ENCODE data around the gene POLR1G.
A peak's percentile ranks its signal among the peaks of the same experiment; 100 is the strongest.
"Not testable (repeated sequence)": the region's sequence is repeated elsewhere in the genome, so short reads cannot be mapped to it uniquely, and the experiment has no call there.

POLR1G gene

GRCh38 chr19:45421947-45422498 lies 15.6 kb downstream of the POLR1G start:
- DNase-seq (ENCODE audit: low spot score) = no peak

- DNase-seq (ENCODE audit: low spot score) = peak; percentile 1
These were observed 16.7 kb downstream of the POLR1G start for GRCh38 chr19:45423033-45423588.

GRCh38 chr19:45423589-45424190 lies 17.2 kb downstream of the POLR1G start, which contains the start of gene ERCC1:
Gene ERCC1, minus strand, starts transcription at chr19:45423917. Its CDS starts 543 bp downstream, at chr19:45423374.
- peak; percentile 95 for DNase-seq (ENCODE audit: low spot score)

- DNase-seq (ENCODE audit: low spot score) = no peak
These were observed 18.0 kb downstream of the POLR1G start for GRCh38 chr19:45424191-45425058.

- DNase-seq (ENCODE audit: low spot score) = peak; percentile 11
These were observed 22.2 kb downstream of the POLR1G start for GRCh38 chr19:45428384-45429231.

- DNase-seq (ENCODE audit: low spot score) = not testable (repeated sequence)
These were observed 23.5 kb downstream of the POLR1G start for GRCh38 chr19:45429896-45430295.

GRCh38 chr19:45431008-45431407 lies 24.6 kb downstream of the POLR1G start:
- DNase-seq (ENCODE audit: low spot score) = not testable (repeated sequence)

GRCh38 chr19:45432543-45432942 lies 26.1 kb downstream of the POLR1G start:
- DNase-seq (ENCODE audit: low spot score) = not testable (repeated sequence)

- no peak for DNase-seq (ENCODE audit: low spot score)
These were observed 30.9 kb downstream of the POLR1G start for GRCh38 chr19:45437328-45437727.

- no peak for DNase-seq (ENCODE audit: low spot score)
These were observed 32.7 kb downstream of the POLR1G start for GRCh38 chr19:45439190-45439568.

- peak; percentile 84 for DNase-seq (ENCODE audit: low spot score)
These were observed 33.3 kb downstream of the POLR1G start for GRCh38 chr19:45439569-45440258.

- DNase-seq (ENCODE audit: low spot score) = no peak
These were observed 33.8 kb downstream of the POLR1G start for GRCh38 chr19:45440259-45440638.

GRCh38 chr19:45440873-45441654 lies 34.6 kb downstream of the POLR1G start:
- DNase-seq (ENCODE audit: low spot score) = no peak

GRCh38 chr19:45442408-45442777 lies 35.9 kb downstream of the POLR1G start:
- DNase-seq (ENCODE audit: low spot score) = no peak

GRCh38 chr19:45442778-45443461 lies 36.5 kb downstream of the POLR1G start:
- DNase-seq (ENCODE audit: low spot score) = peak; percentile 62

GRCh38 chr19:45443462-45444317 lies 37.2 kb downstream of the POLR1G start:
- peak; percentile 75 for DNase-seq (ENCODE audit: low spot score)

- DNase-seq (ENCODE audit: low spot score) = peak; percentile 89
These were observed 38.0 kb downstream of the POLR1G start for GRCh38 chr19:45444318-45445041.

GRCh38 chr19:45445139-45445538 lies 38.7 kb downstream of the POLR1G start:
- DNase-seq (ENCODE audit: low spot score) = no peak
